ENCODE measurements around the gene GHR. TPM values are rescaled to one million over a fixed set of nuclear protein-coding genes. Genes with fewer than 3 reads are reported as not detected.

GHR gene
- total RNA-seq, 2 donors from 2014 or later = 6.4 to 12.8 TPM

GRCh38 chr5:42390115-42390514 lies 33.1 kb upstream of the GHR start:
- DNase-seq (ENCODE audit: low spot score) = no peak
- TF ChIP-seq, protein P1, sequence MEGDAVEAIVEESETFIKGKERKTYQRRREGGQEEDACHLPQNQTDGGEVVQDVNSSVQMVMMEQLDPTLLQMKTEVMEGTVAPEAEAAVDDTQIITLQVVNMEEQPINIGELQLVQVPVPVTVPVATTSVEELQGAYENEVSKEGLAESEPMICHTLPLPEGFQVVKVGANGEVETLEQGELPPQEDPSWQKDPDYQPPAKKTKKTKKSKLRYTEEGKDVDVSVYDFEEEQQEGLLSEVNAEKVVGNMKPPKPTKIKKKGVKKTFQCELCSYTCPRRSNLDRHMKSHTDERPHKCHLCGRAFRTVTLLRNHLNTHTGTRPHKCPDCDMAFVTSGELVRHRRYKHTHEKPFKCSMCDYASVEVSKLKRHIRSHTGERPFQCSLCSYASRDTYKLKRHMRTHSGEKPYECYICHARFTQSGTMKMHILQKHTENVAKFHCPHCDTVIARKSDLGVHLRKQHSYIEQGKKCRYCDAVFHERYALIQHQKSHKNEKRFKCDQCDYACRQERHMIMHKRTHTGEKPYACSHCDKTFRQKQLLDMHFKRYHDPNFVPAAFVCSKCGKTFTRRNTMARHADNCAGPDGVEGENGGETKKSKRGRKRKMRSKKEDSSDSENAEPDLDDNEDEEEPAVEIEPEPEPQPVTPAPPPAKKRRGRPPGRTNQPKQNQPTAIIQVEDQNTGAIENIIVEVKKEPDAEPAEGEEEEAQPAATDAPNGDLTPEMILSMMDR (IDR thresholded peaks at IDR 0.05) = no peak
- Histone ChIP-seq H3K4me3 (no peak overlapping the region), H3K4me1 (ENCODE audit: control insufficient read depth in 1 of 2, low read depth in 2 of 2) (no peaks in the 10 kb centered on the region), H3K27me3 (replicated peaks; ENCODE audit: insufficient read depth) (no peaks in the 10 kb centered on the region), H3K9me3 (peaks cover 5% of the 10 kb centered on the region), H3K27ac (no peak overlapping the region), H3K36me3 (no peaks in the 10 kb centered on the region)
- no peak for ATAC-seq (ENCODE audit: insufficient number of reproducible peaks, low FRiP score, low read depth)

DNA sequence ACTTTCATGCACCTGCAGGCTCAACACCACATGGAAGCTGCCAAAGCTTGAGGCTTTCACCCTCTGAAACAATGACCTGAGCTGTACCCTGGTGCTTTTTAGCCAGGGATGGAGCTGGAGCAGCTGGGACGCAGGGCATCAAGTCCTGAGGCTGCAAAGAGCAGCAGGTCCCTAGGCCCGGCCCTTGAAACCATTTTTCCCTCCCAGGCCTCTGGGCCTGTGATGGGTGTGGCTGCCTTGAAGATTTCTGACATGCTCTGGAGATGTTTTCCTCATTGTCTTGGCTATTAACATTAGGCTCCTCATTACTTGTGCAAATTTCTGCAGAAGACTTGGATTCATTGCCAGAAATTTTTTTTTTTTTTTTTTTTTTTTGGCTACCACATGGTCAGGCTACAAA lies 30.3 kb upstream of the GHR start:
- H3K27me3 ChIP-seq (replicated peaks; ENCODE audit: insufficient read depth) = no peaks in the 10 kb centered on the region
- TF ChIP-seq, protein P1 (IDR thresholded peaks at IDR 0.05) = no peak
- DNase-seq (ENCODE audit: low spot score) (no peak), ATAC-seq (ENCODE audit: insufficient number of reproducible peaks, low FRiP score, low read depth) (no peak)
- no peak overlapping the region for H3K4me3 ChIP-seq
- H3K9me3 ChIP-seq = peaks cover 5% of the 10 kb centered on the region
- H3K4me1 ChIP-seq (ENCODE audit: control insufficient read depth in 1 of 2, low read depth in 2 of 2) = no peaks in the 10 kb centered on the region
- no peaks in the 10 kb centered on the region for H3K36me3 ChIP-seq
- H3K27ac ChIP-seq = no peak overlapping the region

- ATAC-seq (ENCODE audit: insufficient number of reproducible peaks, low FRiP score, low read depth) = no peak
- no peak overlapping the region for H3K4me3 ChIP-seq
Measured at GRCh38 chr5:42396111-42396510, 27.1 kb upstream of the GHR start.

DNA sequence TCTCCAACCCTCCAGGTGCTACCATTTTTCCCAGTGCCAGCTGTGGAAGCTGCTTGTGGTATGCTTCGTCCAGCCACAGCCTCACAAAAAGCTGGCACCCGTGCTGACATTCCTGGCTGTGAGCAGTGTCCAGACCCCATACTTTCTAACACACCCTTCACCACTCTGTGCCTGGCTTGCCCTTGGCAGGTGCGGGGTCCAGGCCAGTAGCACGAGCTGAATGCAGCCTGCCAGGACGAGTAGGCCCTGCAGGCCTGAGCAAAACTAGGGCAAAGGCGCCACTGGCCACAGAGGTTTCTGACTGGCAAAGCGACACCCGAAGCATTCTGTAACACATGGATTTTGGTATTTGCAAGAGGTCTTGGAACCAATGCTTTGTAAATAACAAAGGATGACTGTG lies 26.0 kb upstream of the GHR start:
- no peaks in the 10 kb centered on the region for H3K36me3 ChIP-seq
- H3K27ac ChIP-seq = no peak overlapping the region
- H3K27me3 ChIP-seq (replicated peaks; ENCODE audit: insufficient read depth) = no peaks in the 10 kb centered on the region
- H3K4me3 ChIP-seq = no peak overlapping the region
- DNase-seq (ENCODE audit: low spot score) (no peak), ATAC-seq (ENCODE audit: insufficient number of reproducible peaks, low FRiP score, low read depth) (no peak)
- TF ChIP-seq, protein P1 (IDR thresholded peaks at IDR 0.05) = no peak
- no peaks in the 10 kb centered on the region for H3K4me1 ChIP-seq (ENCODE audit: control insufficient read depth in 1 of 2, low read depth in 2 of 2)
- peaks cover 5% of the 10 kb centered on the region for H3K9me3 ChIP-seq

More at GRCh38 chr5:42396111-42396510, 27.1 kb upstream of the GHR start:
- H3K36me3 ChIP-seq = no peaks in the 10 kb centered on the region
- no peaks in the 10 kb centered on the region for H3K27me3 ChIP-seq (replicated peaks; ENCODE audit: insufficient read depth)
- H3K4me1 ChIP-seq (ENCODE audit: control insufficient read depth in 1 of 2, low read depth in 2 of 2) = no peaks in the 10 kb centered on the region
- TF ChIP-seq, protein P1 (IDR thresholded peaks at IDR 0.05) = no peak
- H3K9me3 ChIP-seq = peaks cover 5% of the 10 kb centered on the region
- no peak for DNase-seq (ENCODE audit: low spot score)
- no peak overlapping the region for H3K27ac ChIP-seq

DNA sequence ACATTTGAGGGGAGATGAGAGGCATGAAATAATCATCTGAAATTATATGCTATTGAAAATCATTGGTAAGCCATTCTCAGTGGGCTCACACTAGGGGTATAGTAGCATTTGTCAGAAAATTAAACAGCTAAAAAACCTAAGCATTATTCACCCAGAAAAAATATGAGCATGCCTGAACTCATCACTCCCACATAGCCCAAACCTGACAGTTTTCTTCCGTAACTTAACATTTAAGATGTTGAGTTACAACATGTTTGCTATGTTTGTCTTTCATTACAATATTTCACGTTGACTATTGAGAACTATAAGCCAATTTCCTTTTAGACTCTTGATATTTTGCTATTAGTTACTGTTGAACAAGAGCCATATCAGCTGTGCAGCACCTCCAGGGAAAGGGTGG lies 23.5 kb upstream of the GHR start:
- Histone ChIP-seq H3K27me3 (replicated peaks; ENCODE audit: insufficient read depth) (no peaks in the 10 kb centered on the region), H3K4me3 (no peak overlapping the region), H3K4me1 (ENCODE audit: control insufficient read depth in 1 of 2, low read depth in 2 of 2) (peaks cover 0 to 6% of the 10 kb centered on the region in 2 donors), H3K36me3 (no peaks in the 10 kb centered on the region), H3K27ac (no peak overlapping the region), H3K9me3 (no peaks in the 10 kb centered on the region)
- TF ChIP-seq, protein P1 (IDR thresholded peaks at IDR 0.05) = no peak
- no peak for DNase-seq (ENCODE audit: low spot score)
- ATAC-seq (ENCODE audit: insufficient number of reproducible peaks, low FRiP score, low read depth) = no peak
